ENCODE measurements around the gene BARX1.
"Not testable (repeated sequence)": the region's sequence is repeated elsewhere in the genome, so short reads cannot be mapped to it uniquely, and the experiment has no call there.

The BARX1 gene

DNA sequence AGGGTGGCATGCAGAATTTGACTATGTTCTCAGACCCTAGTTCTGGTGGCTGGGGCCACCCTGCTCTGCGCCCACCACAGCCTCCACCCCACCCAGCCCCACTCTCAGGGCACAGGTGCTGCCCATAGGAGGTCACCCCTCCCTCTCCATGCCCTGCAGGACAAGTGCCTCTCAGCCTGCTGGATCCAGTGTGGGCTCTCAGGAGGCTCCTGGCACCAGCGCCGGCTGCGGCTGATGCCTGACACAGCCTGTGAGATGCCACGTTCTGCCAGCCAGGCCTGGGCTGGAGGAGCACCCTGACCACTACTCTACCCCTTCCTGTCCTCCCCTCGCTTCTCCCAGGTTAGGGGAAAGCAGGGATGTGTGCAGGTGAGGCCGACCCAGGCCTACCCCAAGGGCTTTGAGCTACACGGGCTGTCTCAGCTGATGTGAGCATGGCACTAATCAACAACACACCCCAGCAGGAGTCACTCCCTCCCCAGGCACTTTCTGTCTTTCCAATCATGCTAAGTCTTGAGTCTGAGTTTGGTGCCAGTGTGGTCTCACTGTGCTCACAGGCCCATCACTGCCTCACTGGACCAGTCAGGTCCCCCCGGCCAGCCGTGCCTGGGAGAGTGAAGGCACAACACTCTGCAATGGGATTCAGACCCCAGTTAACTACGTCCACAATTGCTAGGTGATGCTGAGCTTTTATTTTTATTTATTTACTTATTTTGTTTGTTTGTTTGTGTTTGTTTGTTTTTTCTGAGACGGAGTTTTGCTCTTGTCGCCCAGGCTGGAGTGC, 12.1 kb upstream of the BARX1 start:
- no peak for DNase-seq (ENCODE audit: low read depth in 2 of 2, low spot score in 1 of 2)

DNA sequence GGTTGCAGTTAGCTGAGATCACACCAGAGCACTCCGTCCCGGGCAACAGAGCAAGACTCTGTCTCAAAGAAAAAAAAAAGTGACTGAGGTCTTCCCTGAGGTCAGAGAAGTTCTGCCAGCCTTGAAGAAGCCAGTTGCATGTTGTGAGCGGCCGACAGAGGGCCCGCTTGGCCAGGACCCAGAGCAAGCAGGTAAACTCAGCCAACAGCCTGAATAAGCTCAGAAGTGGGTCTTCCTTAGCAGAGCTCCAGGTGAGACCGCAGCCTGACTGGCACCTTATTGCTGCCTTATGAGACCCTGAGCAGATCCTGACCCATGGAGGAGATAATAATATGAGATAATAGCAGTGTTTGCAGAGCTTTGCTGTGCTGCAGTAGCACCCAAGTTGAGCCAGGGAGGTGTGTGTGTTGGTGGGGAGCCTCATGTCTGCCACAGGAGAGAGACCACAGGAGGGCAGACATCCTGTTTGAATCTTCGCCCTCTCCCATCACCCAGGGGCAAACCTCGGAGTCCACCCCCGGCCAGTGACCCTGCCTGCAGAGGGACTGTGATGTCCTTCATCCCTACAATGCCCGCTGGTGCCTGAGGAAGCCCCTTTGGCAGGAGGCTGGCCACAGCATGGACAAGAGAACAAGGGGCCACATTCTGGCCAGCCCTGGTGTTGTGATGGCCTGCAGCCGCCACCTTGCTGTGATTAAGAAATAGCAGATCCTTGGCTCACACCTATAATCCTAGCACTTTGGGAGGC, 10.8 kb upstream of the BARX1 start:
- DNase-seq (ENCODE audit: low read depth in 2 of 2, low spot score in 1 of 2) = no peak

DNA sequence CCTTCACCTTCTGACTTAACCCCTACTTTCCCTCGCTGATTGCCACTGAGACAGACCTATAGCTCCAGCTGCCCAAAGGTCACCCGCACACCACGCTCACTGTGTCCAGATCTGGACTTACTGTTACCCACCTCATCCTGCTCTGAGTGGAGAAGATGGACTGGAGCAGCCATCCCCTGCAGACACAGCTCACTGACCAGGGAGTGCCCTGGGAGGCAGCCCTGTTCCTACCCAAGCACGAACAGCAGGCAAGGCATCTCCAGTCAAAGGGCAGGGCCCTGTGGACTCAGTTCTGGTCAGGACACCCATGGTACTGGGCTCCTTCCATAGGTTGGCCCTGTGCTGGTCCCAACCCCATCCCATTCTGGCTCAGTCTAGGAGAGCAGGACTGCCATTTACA, 9.5 kb upstream of the BARX1 start:
- no peak for DNase-seq (ENCODE audit: low read depth in 2 of 2, low spot score in 1 of 2)

DNA sequence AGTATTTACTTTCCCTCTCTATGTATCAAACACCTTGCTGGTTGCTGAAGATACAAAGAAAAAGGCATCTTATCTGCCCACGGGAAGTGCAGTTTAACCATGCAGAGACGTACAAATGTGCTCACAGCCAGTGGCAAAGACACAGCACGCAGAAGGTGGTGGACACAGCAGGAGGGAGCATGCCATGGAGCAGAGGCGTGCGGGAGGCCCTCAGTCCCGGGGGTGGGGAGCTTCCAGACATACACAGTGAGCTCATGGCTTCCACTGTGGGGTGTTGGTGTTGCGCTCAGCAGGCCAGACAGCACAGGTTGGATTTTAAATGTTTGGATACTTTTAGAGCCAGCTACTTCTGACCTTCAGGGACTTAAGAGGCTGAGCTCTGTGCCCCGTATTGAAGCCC, 8.8 kb upstream of the BARX1 start:
- no peak for DNase-seq (ENCODE audit: low read depth in 2 of 2, low spot score in 1 of 2)

GRCh38 chr9:93963489-93963888, 8.3 kb upstream of the BARX1 start:
- DNase-seq (ENCODE audit: low read depth in 2 of 2, low spot score in 1 of 2) = not testable (repeated sequence)

GRCh38 chr9:93962561-93963440, 7.6 kb upstream of the BARX1 start:
- peak; percentile 60 to 70 for DNase-seq (ENCODE audit: low read depth in 2 of 2, low spot score in 1 of 2)

DNA sequence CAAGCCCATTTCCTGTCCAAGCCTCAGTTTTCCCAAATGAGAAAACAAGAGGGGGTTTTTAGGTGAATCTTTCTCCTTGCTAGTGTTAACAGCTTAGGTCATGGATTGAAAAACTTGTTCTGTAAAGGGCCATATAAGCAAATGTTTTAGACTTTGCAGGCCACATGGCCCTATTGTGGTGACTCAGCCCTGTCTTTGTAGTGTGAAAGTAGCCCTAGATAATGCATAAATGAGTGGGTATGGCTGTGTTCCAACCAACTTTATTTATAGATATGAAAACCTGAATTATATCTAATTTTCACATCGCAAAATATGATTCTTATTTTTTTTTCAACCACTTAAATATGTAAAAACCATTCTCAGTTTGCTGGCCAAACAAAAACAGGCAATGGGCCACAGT, 6.9 kb upstream of the BARX1 start:
- DNase-seq (ENCODE audit: low read depth in 2 of 2, low spot score in 1 of 2) = no peak

- DNase-seq (ENCODE audit: low read depth in 2 of 2, low spot score in 1 of 2) = no peak
These were observed 6.1 kb upstream of the BARX1 start for GRCh38 chr9:93960971-93961841.

- DNase-seq (ENCODE audit: low read depth in 2 of 2, low spot score in 1 of 2) = no peak
These were observed 5.2 kb upstream of the BARX1 start for GRCh38 chr9:93960221-93960970.

DNA sequence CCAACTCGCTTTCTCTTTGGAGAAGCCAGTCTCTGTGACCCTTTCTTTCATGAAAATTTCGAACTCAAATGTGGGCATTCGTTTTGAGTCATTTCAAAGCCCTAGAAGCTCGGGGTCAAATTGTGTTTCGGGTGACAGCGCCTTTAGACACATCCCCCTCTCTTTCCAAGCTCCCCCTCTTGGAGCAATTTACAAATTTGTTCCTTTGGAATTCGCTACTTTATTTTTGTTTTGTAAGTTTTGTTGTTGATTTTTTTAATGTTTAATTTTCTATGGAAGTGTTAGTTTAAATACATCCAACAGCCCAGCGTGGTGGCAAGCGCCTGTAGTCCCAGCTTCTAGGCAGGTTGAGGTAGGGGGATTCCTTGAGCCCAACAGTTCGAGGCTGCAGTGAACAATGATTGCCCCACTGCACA, 4.6 kb upstream of the BARX1 start:
- no peak for DNase-seq (ENCODE audit: low read depth in 2 of 2, low spot score in 1 of 2)

DNA sequence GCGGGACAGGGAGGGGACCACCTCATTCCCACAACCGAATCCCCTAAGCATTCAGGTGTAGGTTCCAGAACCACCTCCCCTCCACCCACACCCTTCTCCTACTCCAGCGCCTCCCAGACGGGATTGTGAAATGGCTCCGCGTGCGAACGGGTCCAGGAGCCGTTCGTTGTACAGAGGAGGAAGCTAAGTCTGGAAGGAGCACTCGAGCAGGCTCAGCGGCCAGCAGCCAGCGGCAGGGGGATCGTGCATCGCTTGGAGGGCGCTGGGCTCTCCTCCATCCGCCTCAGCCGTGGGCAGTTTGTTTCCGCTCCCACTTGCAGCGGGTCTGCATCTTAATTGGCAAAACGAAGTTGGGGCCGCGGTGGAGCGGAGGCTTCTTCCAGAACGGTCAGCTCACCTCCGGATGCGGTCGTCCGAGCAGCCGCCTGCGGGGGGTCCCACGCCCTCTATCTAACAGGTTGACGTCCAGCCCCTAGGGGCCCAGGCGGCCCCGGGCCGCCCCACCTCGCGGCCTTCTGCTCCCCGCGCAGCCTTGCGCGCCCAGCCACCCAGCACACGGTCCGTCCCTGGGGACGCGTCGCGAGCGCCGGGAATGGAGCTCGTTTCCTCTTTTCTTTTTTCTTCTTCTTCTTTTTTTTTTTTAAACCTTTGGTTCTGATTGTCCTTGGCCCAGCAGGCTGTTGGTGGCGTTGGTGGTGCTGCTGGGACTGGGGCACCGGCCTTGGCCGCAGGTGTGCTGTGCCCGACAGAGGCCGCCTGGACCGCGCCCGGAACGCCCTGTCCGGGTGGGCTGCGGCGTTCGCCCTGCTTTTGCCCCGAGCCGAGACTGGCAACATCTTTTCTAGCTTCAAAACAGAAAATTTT, 3.9 kb upstream of the BARX1 start:
- DNase-seq (ENCODE audit: low read depth in 2 of 2, low spot score in 1 of 2) = no peak

- DNase-seq (ENCODE audit: low read depth in 2 of 2, low spot score in 1 of 2) = no peak
These were observed 3.1 kb upstream of the BARX1 start for GRCh38 chr9:93958121-93958818.

DNA sequence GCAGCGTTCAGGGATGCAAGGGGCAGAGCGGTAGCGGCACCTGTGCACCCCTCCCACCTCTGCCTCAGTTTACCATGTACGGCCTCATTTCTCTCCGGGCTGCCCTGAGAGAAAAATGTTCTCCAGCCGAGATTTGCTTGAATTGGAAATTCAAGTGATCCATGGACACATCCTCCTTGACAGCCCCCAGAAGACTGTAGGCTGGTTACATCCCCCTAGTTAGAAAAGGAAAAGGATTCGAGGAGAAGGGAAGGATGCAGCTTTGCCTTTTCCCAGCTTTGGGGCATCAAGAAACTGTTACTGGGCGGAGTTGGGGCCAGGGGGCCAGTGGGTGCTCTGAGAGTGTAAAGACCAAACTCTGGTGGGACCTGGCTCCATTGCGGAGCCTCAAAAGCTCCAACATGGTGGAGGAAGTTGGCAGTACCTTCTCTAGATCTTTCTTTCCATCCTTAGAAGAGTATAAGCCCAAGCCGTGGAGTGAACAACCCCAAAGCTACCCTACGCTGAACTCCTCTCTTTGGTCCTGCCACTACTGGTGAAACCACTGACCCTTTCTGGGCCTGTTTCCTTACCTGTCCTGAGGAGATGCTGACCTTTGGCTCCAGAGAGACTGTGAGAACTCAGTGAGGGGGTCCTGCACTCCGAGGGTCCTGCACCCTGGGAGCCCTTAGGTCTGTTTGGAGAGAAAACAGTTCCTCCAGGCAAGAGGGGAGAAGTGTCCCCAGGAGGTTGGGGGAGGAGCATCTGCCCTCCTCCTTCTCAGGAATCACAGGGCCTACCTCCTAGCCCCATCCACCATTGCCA, 1.0 kb upstream of the BARX1 start:
- no peak for DNase-seq (ENCODE audit: low read depth in 2 of 2, low spot score in 1 of 2)

DNA sequence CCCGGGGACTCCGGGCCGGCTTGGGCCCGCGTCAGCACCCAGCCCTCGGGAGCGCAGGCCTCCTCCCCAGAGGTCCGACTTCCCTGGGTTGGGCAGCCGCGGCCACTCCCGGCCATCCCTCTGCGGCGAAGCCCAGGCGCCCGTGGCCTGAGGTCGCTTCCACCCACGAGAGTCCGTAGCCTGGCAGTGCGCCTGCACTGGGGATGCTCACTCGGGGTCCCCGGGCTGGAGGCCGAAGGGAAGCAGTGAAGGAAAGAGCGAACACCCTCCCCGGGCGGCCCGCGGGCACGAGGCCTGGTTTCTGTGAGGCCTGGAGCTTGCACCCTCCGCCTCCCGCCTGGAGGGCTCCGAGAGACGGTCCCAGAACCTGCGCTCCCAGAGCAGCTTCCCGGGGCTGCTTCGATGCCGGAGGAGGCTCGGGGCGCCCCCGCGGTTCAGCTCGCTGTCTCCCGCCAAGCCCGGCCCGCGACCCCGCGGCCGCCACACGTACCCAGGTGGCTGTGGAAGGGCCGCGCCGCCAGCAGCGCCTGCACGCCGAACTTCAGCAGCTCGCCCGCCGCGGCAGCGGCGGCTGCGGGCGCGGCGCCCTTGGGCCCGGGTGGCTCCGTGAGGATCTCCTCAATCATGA, 607 bp downstream of the BARX1 start:
- no peak for DNase-seq (ENCODE audit: low read depth in 2 of 2, low spot score in 1 of 2)

DNA sequence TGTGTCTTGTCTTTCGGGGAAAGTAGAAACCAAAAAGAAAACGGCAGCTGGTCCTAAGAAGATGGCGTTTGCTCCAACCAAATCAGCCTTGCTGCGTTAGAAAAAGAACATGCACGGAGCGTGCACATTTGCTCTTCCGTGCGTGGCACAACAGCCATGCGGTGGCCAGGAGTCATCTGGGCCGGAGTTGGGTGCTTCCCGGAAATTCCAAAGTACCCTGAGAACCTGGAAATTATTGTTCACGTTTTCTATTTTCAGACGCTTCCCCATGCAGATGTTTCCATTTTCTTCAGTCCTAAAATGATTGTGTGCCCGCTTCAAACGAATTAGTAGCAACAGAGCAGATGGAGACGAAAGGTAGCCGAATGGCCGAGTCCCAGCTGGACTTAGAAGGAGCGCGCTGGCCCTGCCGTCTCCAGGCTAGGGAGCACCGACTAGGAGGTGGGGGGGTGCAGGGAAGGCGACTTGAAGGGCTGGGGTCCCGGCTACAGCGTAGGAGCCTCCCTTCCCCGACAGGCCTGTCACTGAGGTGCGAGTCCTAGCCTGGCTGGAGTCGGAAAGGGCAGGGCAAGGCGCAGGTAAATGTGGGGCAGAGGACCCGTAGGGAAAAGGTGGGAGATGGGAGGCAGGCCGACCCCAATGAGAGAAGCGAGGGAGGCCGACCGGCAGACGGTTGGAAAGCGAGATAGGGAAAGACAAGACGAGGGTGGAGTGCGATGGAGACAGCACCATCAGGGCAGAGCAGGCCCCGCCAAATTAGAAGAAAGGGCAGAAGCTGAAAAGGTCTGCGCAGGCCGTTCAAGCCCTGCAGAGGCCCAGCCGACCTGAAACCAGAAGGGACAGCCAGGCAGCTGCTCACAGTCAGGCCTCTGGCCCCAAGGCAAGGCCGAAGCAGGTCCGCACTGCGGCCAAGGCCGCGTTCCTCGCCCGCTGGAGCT, 1.4 kb downstream of the BARX1 start:
- DNase-seq (ENCODE audit: low read depth in 2 of 2, low spot score in 1 of 2) = no peak

Data from stimulated activated CD8-positive, alpha-beta memory T cell treated with anti-CD3 and anti-CD28 coated beads, Interleukin-4, amount 100 ng/mL, for 4 hours (primary cell).